WTC11 (cell line): Measurements from ENCODE around the gene KIF17. TPM values are rescaled to one million over a fixed set of nuclear protein-coding genes. Genes with fewer than 3 reads are reported as not detected.
A peak's percentile ranks its signal among the peaks of the same experiment; 100 is the strongest.

Experiments used
- ATAC-seq: fragments of 200-7000 bp; cut with Tn5 transposase; 2 replicates; pipeline ENCODE4 v1.10.0; 2021; ENCODE audit warnings: mild to moderate bottlenecking, moderate library complexity
- CTCF ChIA-PET: fragments of 300-600 bp; sonication (Branson Sonifier 250); formaldehyde crosslinking; loops from one replicate; lab custom pipeline; 2021; ENCODE audit warnings: antibody characterized with exemption; lab: Charles Lee
- POLR2A ChIA-PET: fragments of 350-600 bp; sonication (Branson Sonifier 250); formaldehyde crosslinking; loops from one replicate; lab custom pipeline; 2021; ENCODE audit warnings: antibody characterized with exemption; lab: Charles Lee
- DNase-seq: peaks from one replicate; pipeline ENCODE4 v3.0.0; 2021; ENCODE audit warnings: low spot score
- H3K27ac Mint-ChIP-seq: 2 replicates; pipeline ENCODE4 v1.8.0; 2021; ENCODE audit warnings: mixed read lengths
- H3K27me3 Mint-ChIP-seq: 2 replicates; pipeline ENCODE4 v1.8.0; 2021; ENCODE audit warnings: low read depth, mild to moderate bottlenecking, moderate library complexity, mixed read lengths
- H3K36me3 Mint-ChIP-seq: 2 replicates; pipeline ENCODE4 v1.8.0; 2021; ENCODE audit warnings: mixed read lengths
- H3K4me1 Mint-ChIP-seq: 2 replicates; pipeline ENCODE4 v1.8.0; 2022; ENCODE audit warnings: mixed read lengths
- H3K4me3 Mint-ChIP-seq: 2 replicates; pipeline ENCODE4 v1.8.0; 2021; ENCODE audit warnings: mild to moderate bottlenecking, moderate library complexity, mixed read lengths
- H3K9me3 Mint-ChIP-seq: 2 replicates; pipeline ENCODE4 v1.8.0; 2021; ENCODE audit warnings: mixed read lengths
- ATF6 ChIP-seq: sonication (generic); formaldehyde crosslinking; IDR thresholded peaks from 2 replicates; pipeline ENCODE4 v1.8.1; 2023; ENCODE audit warnings: mild to moderate bottlenecking, missing genetic modification reagents
- ESRRA ChIP-seq: sonication (generic); formaldehyde crosslinking; IDR thresholded peaks from 2 replicates; pipeline ENCODE4 v1.8.1; 2022; ENCODE audit warnings: mild to moderate bottlenecking, missing genetic modification reagents, borderline replicate concordance
- MYBL2 ChIP-seq: sonication (generic); formaldehyde crosslinking; IDR thresholded peaks from 2 replicates; pipeline ENCODE4 v1.8.1; 2023; ENCODE audit warnings: mild to moderate bottlenecking, moderate library complexity, missing genetic modification reagents
- SOX15 ChIP-seq: fragments of 250-450 bp; sonication (Bioruptor Pico); IDR thresholded peaks from 2 replicates; pipeline ENCODE4 v1.9.0; 2021; ENCODE audit warnings: mild to moderate bottlenecking
- SP1 ChIP-seq: sonication (generic); formaldehyde crosslinking; conservative IDR thresholded peaks from 2 replicates; pipeline ENCODE4 v1.8.1; 2022; ENCODE audit warnings: missing genetic modification reagents
- USF1 ChIP-seq: sonication (generic); formaldehyde crosslinking; IDR thresholded peaks from 2 replicates; pipeline ENCODE4 v1.8.0; 2022; ENCODE audit warnings: mild to moderate bottlenecking, missing genetic modification reagents
- USF2 ChIP-seq: sonication (generic); formaldehyde crosslinking; IDR thresholded peaks from 2 replicates; pipeline ENCODE4 v1.8.1; 2023; ENCODE audit warnings: mild to moderate bottlenecking, missing genetic modification reagents, moderate library complexity
- ZBTB43 ChIP-seq: sonication (generic); formaldehyde crosslinking; IDR thresholded peaks from 2 replicates; pipeline ENCODE4 v1.8.1; 2023; ENCODE audit warnings: mild to moderate bottlenecking, missing genetic modification reagents
- ZNF263 ChIP-seq: sonication (generic); formaldehyde crosslinking; IDR thresholded peaks from 2 replicates; pipeline ENCODE4 v1.8.1; 2022; ENCODE audit warnings: low read depth, mild to moderate bottlenecking, moderate library complexity, missing genetic modification reagents
- ZNF281 ChIP-seq: sonication (generic); formaldehyde crosslinking; IDR thresholded peaks from 2 replicates; pipeline ENCODE4 v1.8.0; 2023; ENCODE audit warnings: mild to moderate bottlenecking, missing genetic modification reagents
- ZNF532 ChIP-seq: fragments of 250-450 bp; sonication (Bioruptor Pico); IDR thresholded peaks from 2 replicates; pipeline ENCODE4 v1.9.0; 2021; ENCODE audit warnings: mild to moderate bottlenecking, borderline replicate concordance
- total RNA-seq: library from RNA; stranded (reverse); gene quantifications from 3 replicates; pipeline ENCODE4 v1.2.3, GENCODE V29; 2021

The KIF17 gene
- total RNA-seq, 1 experiment from 2014 or later: 8.1 TPM

GRCh38 chr1:20666804-20667203, 51.0 kb downstream of the KIF17 start:
- H3K9me3 Mint-ChIP-seq: peaks cover 5% of the 10 kb centered on the region
- ChIA-PET CTCF (interaction anchor here (0.5 to 3.2 kb wide), 5 partner anchors 30 to 92 kb away, joined by 3 to 18 read pairs (median 5); no protein-coding TSS in a partner anchor), POLR2A (no interaction called here)

GRCh38 chr1:20666146-20666545, 51.7 kb downstream of the KIF17 start:
- peaks cover 5% of the 10 kb centered on the region for H3K9me3 Mint-ChIP-seq
- H3K4me3 Mint-ChIP-seq: no peak overlapping the region
- peaks cover 4% of the 10 kb centered on the region for H3K36me3 Mint-ChIP-seq
- ChIA-PET POLR2A (no interaction called here), CTCF (interaction anchor here (0.5 to 3.2 kb wide), 5 partner anchors 31 to 529 kb away, joined by 3 to 18 read pairs (median 5); no protein-coding TSS in a partner anchor)
- DNase-seq: no peak
- ATAC-seq: no peak
- TF ChIP-seq SOX15 (CRISPR knock-in tag) (no peak), ESRRA (CRISPR knock-in tag) (no peak), ATF6 (CRISPR knock-in tag) (no peak), ZNF263 (no peak), ZNF281 (CRISPR knock-in tag) (no peak), MYBL2 (CRISPR knock-in tag) (no peak), SP1 (CRISPR knock-in tag) (no peak)
- H3K4me1 Mint-ChIP-seq: peaks cover 9% of the 10 kb centered on the region
- no peaks in the 10 kb centered on the region for H3K27me3 Mint-ChIP-seq
- H3K27ac Mint-ChIP-seq: no peak overlapping the region

More at GRCh38 chr1:20666804-20667203, 51.0 kb downstream of the KIF17 start:
- DNase-seq (no peak), ATAC-seq (peak; percentile 28; the same call in 1 of the 2 replicates)
- H3K4me3 Mint-ChIP-seq: no peak overlapping the region
- TF ChIP-seq ZBTB43 (CRISPR knock-in tag): no peak
- peak; percentile 64 for TF ChIP-seq USF1 (CRISPR knock-in tag)
- TF ChIP-seq USF2 (CRISPR knock-in tag): peak; percentile 82
- TF ChIP-seq ZNF532 (CRISPR knock-in tag): no peak
- TF ChIP-seq SOX15 (CRISPR knock-in tag): no peak
- no peak overlapping the region for H3K27ac Mint-ChIP-seq
- H3K36me3 Mint-ChIP-seq: peaks cover 3% of the 10 kb centered on the region; the same call in 1 of the 2 replicates
- H3K27me3 Mint-ChIP-seq: no peaks in the 10 kb centered on the region
- peaks cover 9% of the 10 kb centered on the region for H3K4me1 Mint-ChIP-seq
